ENCODE results near the gene JPH4.
"Not testable (repeated sequence)": the region's sequence is repeated elsewhere in the genome, so short reads cannot be mapped to it uniquely, and the experiment has no call there.

Gene JPH4

GRCh38 chr14:23609001-23609400 lies 30.4 kb upstream of the JPH4 start:
- no peak for DNase-seq (ENCODE audit: low read depth)

- DNase-seq (ENCODE audit: low read depth) = no peak
Measured at GRCh38 chr14:23608454-23608853, 29.9 kb upstream of the JPH4 start.

- DNase-seq (ENCODE audit: low read depth) = no peak
Measured at GRCh38 chr14:23605931-23606585, 27.5 kb upstream of the JPH4 start.

- DNase-seq (ENCODE audit: low read depth) = no peak
Measured at GRCh38 chr14:23604675-23605170, 26.1 kb upstream of the JPH4 start.

GRCh38 chr14:23604148-23604547 lies 25.6 kb upstream of the JPH4 start:
- DNase-seq (ENCODE audit: low read depth) = no peak

- DNase-seq (ENCODE audit: low read depth) = no peak
Measured at GRCh38 chr14:23603103-23603502, 24.5 kb upstream of the JPH4 start.

GRCh38 chr14:23602181-23603095 lies 23.8 kb upstream of the JPH4 start:
- DNase-seq (ENCODE audit: low read depth) = no peak

GRCh38 chr14:23601845-23602180 lies 23.2 kb upstream of the JPH4 start:
- DNase-seq (ENCODE audit: low read depth) = no peak

GRCh38 chr14:23601424-23601823 lies 22.8 kb upstream of the JPH4 start:
- DNase-seq (ENCODE audit: low read depth) = no peak

GRCh38 chr14:23600806-23601205 lies 22.2 kb upstream of the JPH4 start:
- DNase-seq (ENCODE audit: low read depth) = no peak

- no peak for DNase-seq (ENCODE audit: low read depth)
Measured at GRCh38 chr14:23600322-23600707, 21.7 kb upstream of the JPH4 start.

- DNase-seq (ENCODE audit: low read depth) = not testable (repeated sequence)
Measured at GRCh38 chr14:23594191-23594590, 15.6 kb upstream of the JPH4 start.

- DNase-seq (ENCODE audit: low read depth) = no peak
Measured at GRCh38 chr14:23590198-23590597, 11.6 kb upstream of the JPH4 start.

GRCh38 chr14:23589606-23590005 lies 11.0 kb upstream of the JPH4 start:
- no peak for DNase-seq (ENCODE audit: low read depth)

- peak; percentile 50 for DNase-seq (ENCODE audit: low read depth)
Measured at GRCh38 chr14:23588884-23589598, 10.5 kb upstream of the JPH4 start.

GRCh38 chr14:23584527-23585203 lies 6.1 kb upstream of the JPH4 start:
- not testable (repeated sequence) for DNase-seq (ENCODE audit: low read depth)

GRCh38 chr14:23583761-23584526 lies 5.4 kb upstream of the JPH4 start:
- not testable (repeated sequence) for DNase-seq (ENCODE audit: low read depth)

GRCh38 chr14:23582906-23583760 lies 4.5 kb upstream of the JPH4 start:
- DNase-seq (ENCODE audit: low read depth) = no peak

GRCh38 chr14:23580948-23581281 lies 2.3 kb upstream of the JPH4 start:
- no peak for DNase-seq (ENCODE audit: low read depth)

- no peak for DNase-seq (ENCODE audit: low read depth)
Measured at GRCh38 chr14:23580152-23580926, 1.7 kb upstream of the JPH4 start.
